Mucosa of descending colon (tissue), 3 donors: ENCODE data around the gene TNIK. TPM values are rescaled to one million over a fixed set of nuclear protein-coding genes. Genes with fewer than 3 reads are reported as not detected.

Experiments used
- ATAC-seq: fragments of 200-7000 bp; cut with Tn5 transposase; one replicate; pipeline ENCODE4 v1.9.1; 2020; ENCODE audit warnings: mild to moderate bottlenecking, moderate library complexity
- DNase-seq, 3 donors: peaks; one replicate each; pipeline ENCODE4 v3.0.0-alpha.2; 2020
- H3K36me3 ChIP-seq: fragments of 200-600 bp; one replicate; pipeline ENCODE4 v1.8.0; 2021; ENCODE audit warnings: low read depth, mild to moderate bottlenecking
- H3K4me1 ChIP-seq: fragments of 200-600 bp; one replicate; pipeline ENCODE4 v1.8.0; 2021; ENCODE audit warnings: low read depth, mild to moderate bottlenecking
- H3K4me3 ChIP-seq: fragments of 200-600 bp; one replicate; pipeline ENCODE4 v1.8.0; 2021; ENCODE audit warnings: mild to moderate bottlenecking
- H3K9me3 ChIP-seq: fragments of 200-600 bp; one replicate; pipeline ENCODE4 v1.8.0; 2021; ENCODE audit warnings: mild to moderate bottlenecking
- CTCF ChIP-seq: fragments of 200-600 bp; IDR thresholded peaks from one replicate; pipeline ENCODE4 v1.8.0; 2022; ENCODE audit warnings: antibody characterized with exemption, mild to moderate bottlenecking
- intact Hi-C, 2 donors: fragments of 100-400 bp; cut with DNase I in 1 of 2; cut with micrococcal nuclease in 1 of 2; formaldehyde crosslinking; loops; one replicate each; pipeline versions ENCODE4 v1.11.0 to v1.11.1; 2022; cut with DNase I, micrococcal nuclease
- total RNA-seq, 3 donors: library from RNA; stranded (reverse); fragmentation: NEBNext Ultra II Directional in 2 of 3; extraction: Animal tissue kit (Norgen Biotek cat#: 25700) in 2 of 3; gene quantifications; one replicate each; pipeline versions ENCODE4 v1.2.1 to v1.2.4, GENCODE V29; 2021 to 2023
- donor health status: DM: no; HTN: no; CAD: no; lungs with moderate emphysema.
- donor health status: DM: no; HTN: no; CAD: no.
- donor health status: DM: no; HTN: yes; CAD: no.

Gene TNIK
- total RNA-seq, 3 donors from 2014 or later = 27.2 to 33.0 (median 28.0) TPM

- no peaks in the 10 kb centered on the region for H3K36me3 ChIP-seq
- no peak for TF ChIP-seq CTCF
- no peaks in the 10 kb centered on the region for H3K4me1 ChIP-seq
- H3K9me3 ChIP-seq = no peaks in the 10 kb centered on the region
- no peak overlapping the region for H3K4me3 ChIP-seq
- intact Hi-C loops = no loop called here
- peak; percentile 55 for ATAC-seq
- no peak for DNase-seq
Observed at GRCh38 chr3:171058873-171059603, 401.2 kb downstream of the TNIK start.

- H3K36me3 ChIP-seq = no peaks in the 10 kb centered on the region
- H3K4me3 ChIP-seq = no peak overlapping the region
- H3K9me3 ChIP-seq = no peaks in the 10 kb centered on the region
- H3K4me1 ChIP-seq = no peaks in the 10 kb centered on the region
- no peak for TF ChIP-seq CTCF
- DNase-seq (no peak), ATAC-seq (no peak)
- intact Hi-C loops = no loop called here
Observed at GRCh38 chr3:171058058-171058457, 402.1 kb downstream of the TNIK start.

GRCh38 chr3:171057072-171057471 is 403.1 kb downstream of the TNIK start:
- intact Hi-C loops = no loop called here

GRCh38 chr3:171056528-171056927 is 403.7 kb downstream of the TNIK start:
- intact Hi-C loops = no loop called here
- ATAC-seq = no peak

More at GRCh38 chr3:171057072-171057471, 403.1 kb downstream of the TNIK start:
- no peaks in the 10 kb centered on the region for H3K4me1 ChIP-seq
- no peak for ATAC-seq
- H3K4me3 ChIP-seq = no peak overlapping the region
- no peak for TF ChIP-seq CTCF
- no peak for DNase-seq
- no peaks in the 10 kb centered on the region for H3K36me3 ChIP-seq
- no peaks in the 10 kb centered on the region for H3K9me3 ChIP-seq

GRCh38 chr3:171055336-171056178 is 404.6 kb downstream of the TNIK start:
- Histone ChIP-seq H3K9me3 (no peaks in the 10 kb centered on the region), H3K4me3 (no peak overlapping the region), H3K36me3 (no peaks in the 10 kb centered on the region), H3K4me1 (no peaks in the 10 kb centered on the region)
- ATAC-seq (no peak), DNase-seq (no peak)
- no peak for TF ChIP-seq CTCF
- intact Hi-C loops = no loop called here

More at GRCh38 chr3:171056528-171056927, 403.7 kb downstream of the TNIK start:
- Histone ChIP-seq H3K4me3 (no peak overlapping the region), H3K9me3 (no peaks in the 10 kb centered on the region), H3K36me3 (no peaks in the 10 kb centered on the region), H3K4me1 (no peaks in the 10 kb centered on the region)
- no peak for TF ChIP-seq CTCF
- DNase-seq = no peak
